Lower leg skin (tissue), 3 donors: Measurements from ENCODE around the gene CXADR.

Experiments used
- POLR2A ChIP-seq, 2 donors: fragments of 450-650 bp; IDR thresholded peaks; one replicate each; pipeline ENCODE4 v1.6.1; 2016 to 2017; ENCODE audit warnings: antibody characterized with exemption in 2 of 2, mild to moderate bottlenecking in 1 of 2, moderate library complexity in 1 of 2
- TF ChIP-seq, protein P1 (sequence below), 3 donors: fragments of 450-650 bp; IDR thresholded peaks; one replicate each; pipeline ENCODE4 v1.5.1; 2016; ENCODE audit warnings: antibody characterized with exemption in 3 of 3, mild to moderate bottlenecking in 3 of 3, moderate library complexity in 2 of 3

- no peak for TF ChIP-seq POLR2A (IDR thresholded peaks at IDR 0.05)
- TF ChIP-seq, protein P1, sequence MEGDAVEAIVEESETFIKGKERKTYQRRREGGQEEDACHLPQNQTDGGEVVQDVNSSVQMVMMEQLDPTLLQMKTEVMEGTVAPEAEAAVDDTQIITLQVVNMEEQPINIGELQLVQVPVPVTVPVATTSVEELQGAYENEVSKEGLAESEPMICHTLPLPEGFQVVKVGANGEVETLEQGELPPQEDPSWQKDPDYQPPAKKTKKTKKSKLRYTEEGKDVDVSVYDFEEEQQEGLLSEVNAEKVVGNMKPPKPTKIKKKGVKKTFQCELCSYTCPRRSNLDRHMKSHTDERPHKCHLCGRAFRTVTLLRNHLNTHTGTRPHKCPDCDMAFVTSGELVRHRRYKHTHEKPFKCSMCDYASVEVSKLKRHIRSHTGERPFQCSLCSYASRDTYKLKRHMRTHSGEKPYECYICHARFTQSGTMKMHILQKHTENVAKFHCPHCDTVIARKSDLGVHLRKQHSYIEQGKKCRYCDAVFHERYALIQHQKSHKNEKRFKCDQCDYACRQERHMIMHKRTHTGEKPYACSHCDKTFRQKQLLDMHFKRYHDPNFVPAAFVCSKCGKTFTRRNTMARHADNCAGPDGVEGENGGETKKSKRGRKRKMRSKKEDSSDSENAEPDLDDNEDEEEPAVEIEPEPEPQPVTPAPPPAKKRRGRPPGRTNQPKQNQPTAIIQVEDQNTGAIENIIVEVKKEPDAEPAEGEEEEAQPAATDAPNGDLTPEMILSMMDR (IDR thresholded peaks at IDR 0.05): no peak
Observed at GRCh38 chr21:17472182-17472581, 40.7 kb upstream of the CXADR start.
